ENCODE results near the gene MIF.

GRCh38 chr22:23894710-23895598, 771 bp downstream of the MIF start:
- TF ChIP-seq REST (IDR thresholded peaks at IDR 0.05) (no peak), CTCF (IDR thresholded peaks at IDR 0.05) (no peak), CBX2 (IDR thresholded peaks at IDR 0.05; ENCODE audit: borderline replicate concordance, low read depth) (no peak), POLR2A (IDR thresholded peaks at IDR 0.05; ENCODE audit: low read length) (peak; percentile 27; the same call in 1 of the 2 replicates), ELK1 (IDR thresholded peaks at IDR 0.05; ENCODE audit: low read depth, low read length) (no peak), JUN (IDR thresholded peaks at IDR 0.05) (peak; percentile 22 to 51; a peak in 2 of 5 replicates)
